HAP-1 (cell line): ENCODE results near the gene SDHA.
"Not testable (repeated sequence)": the region's sequence is repeated elsewhere in the genome, so short reads cannot be mapped to it uniquely, and the experiment has no call there.

Experiments used
- DNase-seq, 2 experiments: peaks; one replicate each; pipeline ENCODE4 v3.0.0-alpha.2; 2016 to 2020; ENCODE audit warnings: low spot score in 2 of 2
- H3K27me3 ChIP-seq: fragments of 250-450 bp; sonication (Bioruptor Pico); 2 replicates; pipeline ENCODE4 v1.5.1; 2020; ENCODE audit warnings: low read depth, mild to moderate bottlenecking, moderate library complexity
- H3K36me3 ChIP-seq: fragments of 250-450 bp; sonication (Bioruptor Pico); replicated peaks from 2 replicates; pipeline ENCODE4 v1.5.1; 2020; ENCODE audit warnings: mild to moderate bottlenecking
- H3K4me1 ChIP-seq: fragments of 250-450 bp; sonication (Bioruptor Pico); 2 replicates; pipeline ENCODE4 v1.5.1; 2020; ENCODE audit warnings: mild to moderate bottlenecking
- H3K4me3 ChIP-seq: fragments of 250-450 bp; sonication (Bioruptor Pico); 2 replicates; pipeline ENCODE4 v1.5.1; 2020; ENCODE audit warnings: mild to moderate bottlenecking, moderate library complexity
- H3K9me3 ChIP-seq: fragments of 250-450 bp; sonication (Bioruptor Pico); 2 replicates; pipeline ENCODE4 v1.5.1; 2020; ENCODE audit warnings: mild to moderate bottlenecking, moderate library complexity
- in situ Hi-C: fragments of 300-500 bp; cut with MboI; formaldehyde crosslinking; loops from 3 replicates; pipeline ENCODE4 v1.14.3; 2020; ENCODE audit warnings: low sequenced_read_pairs, inconsistent platforms, mixed read lengths

SDHA gene

GRCh38 chr5:213803-214395 lies 4.2 kb upstream of the SDHA start:
- in situ Hi-C loops, result no loop called here
- no peaks in the 10 kb centered on the region for H3K4me1 ChIP-seq
- H3K36me3 ChIP-seq, result peaks cover 6% of the 10 kb centered on the region; the same call in 1 of the 2 replicates
- H3K27me3 ChIP-seq, result no peaks in the 10 kb centered on the region
- no peak for DNase-seq
- H3K9me3 ChIP-seq, result no peaks in the 10 kb centered on the region
- no peak overlapping the region for H3K4me3 ChIP-seq

- H3K9me3 ChIP-seq, DNase-seq, H3K27me3 ChIP-seq, H3K4me1 ChIP-seq, H3K4me3 ChIP-seq, H3K36me3 ChIP-seq, in situ Hi-C loops: not testable (repeated sequence)
Observed at GRCh38 chr5:215256-215655, 2.9 kb upstream of the SDHA start.

- in situ Hi-C loops, DNase-seq, H3K4me3 ChIP-seq, H3K36me3 ChIP-seq, H3K9me3 ChIP-seq, H3K4me1 ChIP-seq, H3K27me3 ChIP-seq: not testable (repeated sequence)
Observed at GRCh38 chr5:216076-216475, 2.0 kb upstream of the SDHA start.

- peaks cover 11% of the 10 kb centered on the region for H3K4me1 ChIP-seq
- in situ Hi-C loops, result no loop called here
- DNase-seq, result peak in 1 of 2 experiments; percentile 63
- H3K4me3 ChIP-seq, result peak overlapping the region; percentile 90
- H3K27me3 ChIP-seq, result no peaks in the 10 kb centered on the region
- H3K36me3 ChIP-seq, result peaks cover 6% of the 10 kb centered on the region
- no peaks in the 10 kb centered on the region for H3K9me3 ChIP-seq
Observed at GRCh38 chr5:218457-219291, 554 bp downstream of the SDHA start.

GRCh38 chr5:219460-219863 lies 1.3 kb downstream of the SDHA start:
- Histone ChIP-seq H3K27me3 (no peaks in the 10 kb centered on the region), H3K9me3 (no peaks in the 10 kb centered on the region), H3K4me1 (peaks cover 11% of the 10 kb centered on the region), H3K36me3 (peaks cover 9% of the 10 kb centered on the region), H3K4me3 (peak overlapping the region; percentile 90)
- peak; percentile 30 to 47 for DNase-seq
- in situ Hi-C loops, result no loop called here

GRCh38 chr5:219991-220390 lies 1.9 kb downstream of the SDHA start:
- H3K4me1 ChIP-seq, result peaks cover 11% of the 10 kb centered on the region
- peak overlapping the region; percentile 90 for H3K4me3 ChIP-seq
- no peaks in the 10 kb centered on the region for H3K9me3 ChIP-seq
- no peak for DNase-seq
- no peaks in the 10 kb centered on the region for H3K27me3 ChIP-seq
- in situ Hi-C loops, result no loop called here
- peaks cover 14% of the 10 kb centered on the region for H3K36me3 ChIP-seq

- in situ Hi-C loops, H3K9me3 ChIP-seq, H3K4me3 ChIP-seq, H3K27me3 ChIP-seq, DNase-seq: not testable (repeated sequence)
- peaks cover 11% of the 10 kb centered on the region for H3K4me1 ChIP-seq
- H3K36me3 ChIP-seq, result peaks cover 41% of the 10 kb centered on the region
Observed at GRCh38 chr5:222951-223715, 5.0 kb downstream of the SDHA start.

GRCh38 chr5:223791-224190 lies 5.7 kb downstream of the SDHA start:
- H3K36me3 ChIP-seq, result peaks cover 46% of the 10 kb centered on the region
- in situ Hi-C loops, result no loop called here

GRCh38 chr5:225334-225733 lies 7.2 kb downstream of the SDHA start:
- in situ Hi-C loops, result no loop called here
- H3K4me3 ChIP-seq, result no peak overlapping the region
- DNase-seq, result no peak
- H3K4me1 ChIP-seq, result peaks cover 10% of the 10 kb centered on the region
- H3K9me3 ChIP-seq, result no peaks in the 10 kb centered on the region
- peaks cover 57% of the 10 kb centered on the region for H3K36me3 ChIP-seq
- no peaks in the 10 kb centered on the region for H3K27me3 ChIP-seq

More at GRCh38 chr5:223791-224190, 5.7 kb downstream of the SDHA start:
- no peak for DNase-seq
- Histone ChIP-seq H3K9me3 (no peaks in the 10 kb centered on the region), H3K4me3 (no peak overlapping the region), H3K27me3 (no peaks in the 10 kb centered on the region), H3K4me1 (peaks cover 11% of the 10 kb centered on the region)

GRCh38 chr5:227375-227774 lies 9.3 kb downstream of the SDHA start:
- H3K4me3 ChIP-seq, DNase-seq, H3K4me1 ChIP-seq, in situ Hi-C loops, H3K9me3 ChIP-seq, H3K27me3 ChIP-seq: not testable (repeated sequence)
- peaks cover 61% of the 10 kb centered on the region for H3K36me3 ChIP-seq

- no peaks in the 10 kb centered on the region for H3K9me3 ChIP-seq
- in situ Hi-C loops, result no loop called here
Observed at GRCh38 chr5:228886-229285, 10.8 kb downstream of the SDHA start.

GRCh38 chr5:230711-231110 lies 12.6 kb downstream of the SDHA start:
- Histone ChIP-seq H3K9me3 (no peaks in the 10 kb centered on the region), H3K4me3 (no peak overlapping the region), H3K27me3 (no peaks in the 10 kb centered on the region), H3K4me1 (no peaks in the 10 kb centered on the region), H3K36me3 (peaks cover 65% of the 10 kb centered on the region)
- in situ Hi-C loops, result no loop called here
- DNase-seq, result no peak

More at GRCh38 chr5:228886-229285, 10.8 kb downstream of the SDHA start:
- Histone ChIP-seq H3K36me3 (peaks cover 67% of the 10 kb centered on the region), H3K27me3 (no peaks in the 10 kb centered on the region), H3K4me3 (no peak overlapping the region), H3K4me1 (no peaks in the 10 kb centered on the region)
- no peak for DNase-seq

GRCh38 chr5:231661-232060 lies 13.5 kb downstream of the SDHA start:
- in situ Hi-C loops, result no loop called here
- no peak for DNase-seq
- H3K4me1 ChIP-seq, result no peaks in the 10 kb centered on the region
- no peak overlapping the region for H3K4me3 ChIP-seq
- H3K27me3 ChIP-seq, result no peaks in the 10 kb centered on the region
- no peaks in the 10 kb centered on the region for H3K9me3 ChIP-seq
- peaks cover 59% of the 10 kb centered on the region for H3K36me3 ChIP-seq

GRCh38 chr5:233426-233825 lies 15.3 kb downstream of the SDHA start:
- in situ Hi-C loops, DNase-seq, H3K4me3 ChIP-seq, H3K9me3 ChIP-seq, H3K27me3 ChIP-seq, H3K4me1 ChIP-seq: not testable (repeated sequence)
- peaks cover 50% of the 10 kb centered on the region for H3K36me3 ChIP-seq
